NCI-H2196 (cell line): ENCODE measurements around the gene BCAP31.

Experiments
- DNase-seq: peaks from one replicate; lab custom pipeline; 2025; ENCODE audit not compliant: unreplicated experiment; lab: John Stamatoyannopoulos, UW

Gene BCAP31

DNA sequence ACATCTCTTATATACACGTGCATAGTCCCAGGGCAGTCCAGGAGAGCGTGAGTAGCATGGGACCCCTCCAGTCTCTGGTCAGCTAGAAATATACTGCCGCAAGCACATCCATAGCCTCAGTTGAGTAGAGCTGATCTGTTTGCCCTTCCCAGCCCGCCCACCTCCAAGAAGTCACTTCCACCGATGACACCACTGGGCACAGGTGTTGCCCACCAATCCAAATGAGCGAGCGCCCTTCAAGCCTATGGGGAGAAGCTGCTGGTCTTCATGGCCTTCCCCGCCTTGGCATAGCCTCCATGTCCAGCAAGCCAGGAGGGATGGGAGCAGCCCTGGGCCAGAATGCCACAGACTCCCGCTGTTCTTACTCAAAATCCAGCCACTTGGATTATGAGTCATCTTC lies 67.0 kb downstream of the BCAP31 start:
- DNase-seq: no peak

DNA sequence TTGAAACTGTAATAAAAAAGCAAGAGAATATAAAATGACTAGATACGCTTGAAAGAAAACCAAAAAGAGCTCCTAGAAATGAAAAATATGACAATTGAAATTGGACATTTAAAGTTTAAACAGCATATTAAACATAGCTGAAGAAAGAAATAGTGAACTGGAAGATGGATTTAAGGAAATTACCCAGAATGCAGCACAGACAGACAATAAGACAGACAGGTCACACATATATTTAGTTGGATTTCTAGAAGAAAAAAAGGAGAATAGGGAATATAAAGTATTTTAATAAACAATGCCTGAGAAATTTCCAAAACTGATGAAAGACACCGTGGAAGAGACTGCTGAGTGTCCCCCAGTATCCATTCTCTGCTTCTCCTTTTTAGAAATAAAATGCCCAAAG lies 70.6 kb downstream of the BCAP31 start:
- DNase-seq: no peak

DNA sequence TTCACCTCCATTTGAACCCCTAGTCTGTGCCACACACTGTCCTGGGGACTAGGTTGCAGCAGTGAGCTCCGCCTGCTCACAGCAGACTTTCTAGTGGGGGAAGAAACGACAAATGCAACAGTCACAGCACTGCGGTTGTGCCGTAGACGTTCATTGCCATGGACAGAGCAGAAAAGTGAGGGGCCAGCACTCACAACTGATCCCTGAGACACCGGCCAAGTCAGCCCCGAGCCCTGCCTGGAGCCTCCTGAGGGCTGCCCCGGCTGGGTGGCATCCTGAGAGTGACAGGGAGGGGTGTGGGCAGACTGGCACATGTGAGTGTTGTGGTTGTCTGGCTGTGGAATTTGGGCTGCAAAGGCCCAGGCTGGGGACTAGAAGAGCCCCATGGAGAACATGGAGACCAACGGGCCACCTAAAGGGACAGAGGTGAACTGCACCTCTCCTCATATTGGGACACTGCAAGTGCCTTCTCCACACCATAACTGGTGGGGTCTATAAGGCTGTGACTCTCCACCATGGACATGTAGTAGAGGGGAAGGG lies 72.6 kb downstream of the BCAP31 start:
- no peak for DNase-seq

DNA sequence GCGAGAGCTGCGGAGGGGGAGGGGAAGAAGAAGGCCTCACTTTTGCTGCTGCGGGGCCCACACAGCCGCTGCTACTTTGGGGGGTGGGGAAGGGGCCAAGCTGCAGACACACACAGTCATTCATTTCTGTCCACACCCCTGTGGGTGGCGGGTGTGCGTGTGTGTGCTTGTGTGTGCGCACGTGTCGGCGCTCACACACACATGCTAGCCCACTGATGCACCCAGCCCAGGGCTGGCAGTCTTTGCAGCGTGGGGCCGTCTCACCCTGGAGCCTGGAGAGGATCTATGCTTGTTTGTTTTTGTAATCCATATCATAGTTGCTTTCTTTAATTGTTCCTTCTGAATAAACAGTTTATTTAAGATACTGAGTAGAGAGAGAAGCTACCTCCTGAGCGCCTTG lies 73.2 kb downstream of the BCAP31 start:
- DNase-seq: no peak
